Ishikawa (cell line): ENCODE data around the gene MICU2.

Source experiments
- CEBPB ChIP-seq: IDR thresholded peaks from 2 replicates; pipeline ENCODE4 v1.6.1; 2012
- MAX ChIP-seq: IDR thresholded peaks from 2 replicates; pipeline ENCODE4 v1.6.1; 2012

GRCh38 chr13:21567714-21568113 lies 36.3 kb downstream of the MICU2 start:
- TF ChIP-seq CEBPB: no peak
- no peak for TF ChIP-seq MAX
